ENCODE measurements around the gene CIAO3.

DNA sequence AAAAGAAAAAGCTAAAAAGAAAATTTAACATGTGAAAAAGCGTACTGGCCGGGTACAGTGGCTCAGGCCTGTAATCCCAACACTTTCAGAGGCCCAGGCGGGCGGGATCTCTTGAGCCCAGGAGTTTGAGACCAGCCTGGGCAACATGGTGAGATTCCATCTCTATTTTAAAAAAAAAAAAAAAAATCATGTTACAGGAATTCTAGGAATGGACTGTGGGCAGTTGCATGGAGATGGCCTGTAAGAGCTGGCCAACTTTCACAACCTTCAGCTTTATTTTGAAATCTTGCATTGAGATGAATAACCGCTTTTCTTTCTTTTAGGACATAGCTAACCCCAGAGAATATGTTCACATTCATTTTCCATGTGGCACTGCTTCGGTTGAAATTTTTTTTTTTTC lies 8.2 kb upstream of the CIAO3 start:
- TF ChIP-seq POLR2A (IDR thresholded peaks at IDR 0.05; ENCODE audit: low read depth, low read length) (no peak), TAF1 (IDR thresholded peaks at IDR 0.05; ENCODE audit: borderline replicate concordance, low read depth, low read length) (no peak)
